Measurements from ENCODE around the gene KDELR3.
A peak's percentile ranks its signal among the peaks of the same experiment; 100 is the strongest.

The KDELR3 gene

GRCh38 chr22:38503021-38503420 is 35.1 kb downstream of the KDELR3 start:
- no peak overlapping the region for H3K27ac ChIP-seq (ENCODE audit: low read depth, low read length)
- no peak overlapping the region for H3K9ac ChIP-seq (ENCODE audit: low read depth, low read length)
- peaks cover 67% of the 10 kb centered on the region for H3K36me3 ChIP-seq (ENCODE audit: control insufficient read depth, insufficient read depth, low read length)
- no peaks in the 10 kb centered on the region for H3K27me3 ChIP-seq (ENCODE audit: control insufficient read depth, insufficient read depth, low read length)
- peak overlapping the region; percentile 93 for H3K4me3 ChIP-seq (ENCODE audit: low read depth, low read length)
- H3K9me3 ChIP-seq (ENCODE audit: control insufficient read depth, insufficient read depth, low read length) = no peaks in the 10 kb centered on the region
- H3K4me1 ChIP-seq (ENCODE audit: control insufficient read depth, insufficient read depth, low read length) = peaks cover 18% of the 10 kb centered on the region

GRCh38 chr22:38504731-38505540 is 37.0 kb downstream of the KDELR3 start:
- Histone ChIP-seq H3K9ac (ENCODE audit: low read depth, low read length) (peak overlapping the region; percentile 100), H3K36me3 (ENCODE audit: control insufficient read depth, insufficient read depth, low read length) (peaks cover 48% of the 10 kb centered on the region), H3K4me3 (ENCODE audit: low read depth, low read length) (peak overlapping the region; percentile 93), H3K27ac (ENCODE audit: low read depth, low read length) (peak overlapping the region; percentile 100), H3K9me3 (ENCODE audit: control insufficient read depth, insufficient read depth, low read length) (no peaks in the 10 kb centered on the region), H3K4me1 (ENCODE audit: control insufficient read depth, insufficient read depth, low read length) (peaks cover 18% of the 10 kb centered on the region), H3K27me3 (ENCODE audit: control insufficient read depth, insufficient read depth, low read length) (no peaks in the 10 kb centered on the region)

- Histone ChIP-seq H3K27me3 (ENCODE audit: control insufficient read depth, insufficient read depth, low read length) (no peaks in the 10 kb centered on the region), H3K36me3 (ENCODE audit: control insufficient read depth, insufficient read depth, low read length) (peaks cover 41% of the 10 kb centered on the region), H3K9me3 (ENCODE audit: control insufficient read depth, insufficient read depth, low read length) (no peaks in the 10 kb centered on the region), H3K27ac (ENCODE audit: low read depth, low read length) (peak overlapping the region; percentile 100), H3K4me3 (ENCODE audit: low read depth, low read length) (peak overlapping the region; percentile 93), H3K9ac (ENCODE audit: low read depth, low read length) (peak overlapping the region; percentile 100), H3K4me1 (ENCODE audit: control insufficient read depth, insufficient read depth, low read length) (peaks cover 18% of the 10 kb centered on the region)
Observed at GRCh38 chr22:38505541-38506117, 37.7 kb downstream of the KDELR3 start.

- Histone ChIP-seq H3K9ac (ENCODE audit: low read depth, low read length) (peak within 1 kb of the TSS; percentile 100), H3K4me3 (ENCODE audit: low read depth, low read length) (peak within 1 kb of the TSS; percentile 93), H3K36me3 (ENCODE audit: control insufficient read depth, insufficient read depth, low read length) (peaks cover 34% of the 10 kb centered on the region), H3K27me3 (ENCODE audit: control insufficient read depth, insufficient read depth, low read length) (no peaks in the 10 kb centered on the region), H3K27ac (ENCODE audit: low read depth, low read length) (peak within 1 kb of the TSS; percentile 100), H3K4me1 (ENCODE audit: control insufficient read depth, insufficient read depth, low read length) (peaks cover 18% of the 10 kb centered on the region), H3K9me3 (ENCODE audit: control insufficient read depth, insufficient read depth, low read length) (no peaks in the 10 kb centered on the region)
Observed at GRCh38 chr22:38506118-38506962, 38.4 kb downstream of the KDELR3 start, which contains the start of gene DDX17. DDX17 (minus strand) TSS chr22:38506311.

GRCh38 chr22:38510416-38510970 is 42.6 kb downstream of the KDELR3 start:
- H3K9ac ChIP-seq (ENCODE audit: low read depth, low read length) = no peak overlapping the region
- no peak overlapping the region for H3K4me3 ChIP-seq (ENCODE audit: low read depth, low read length)

GRCh38 chr22:38513063-38513462 is 45.2 kb downstream of the KDELR3 start:
- H3K4me3 ChIP-seq (ENCODE audit: low read depth, low read length) = no peak overlapping the region
- H3K9ac ChIP-seq (ENCODE audit: low read depth, low read length) = no peak overlapping the region
- no peaks in the 10 kb centered on the region for H3K27me3 ChIP-seq (ENCODE audit: control insufficient read depth, insufficient read depth, low read length)
- no peaks in the 10 kb centered on the region for H3K9me3 ChIP-seq (ENCODE audit: control insufficient read depth, insufficient read depth, low read length)
- H3K4me1 ChIP-seq (ENCODE audit: control insufficient read depth, insufficient read depth, low read length) = peaks cover 7% of the 10 kb centered on the region
- no peaks in the 10 kb centered on the region for H3K36me3 ChIP-seq (ENCODE audit: control insufficient read depth, insufficient read depth, low read length)
- H3K27ac ChIP-seq (ENCODE audit: low read depth, low read length) = peak overlapping the region; percentile 3

More at GRCh38 chr22:38510416-38510970, 42.6 kb downstream of the KDELR3 start:
- H3K27me3 ChIP-seq (ENCODE audit: control insufficient read depth, insufficient read depth, low read length) = no peaks in the 10 kb centered on the region
- peaks cover 15% of the 10 kb centered on the region for H3K4me1 ChIP-seq (ENCODE audit: control insufficient read depth, insufficient read depth, low read length)
- H3K9me3 ChIP-seq (ENCODE audit: control insufficient read depth, insufficient read depth, low read length) = no peaks in the 10 kb centered on the region
- H3K27ac ChIP-seq (ENCODE audit: low read depth, low read length) = no peak overlapping the region
- no peaks in the 10 kb centered on the region for H3K36me3 ChIP-seq (ENCODE audit: control insufficient read depth, insufficient read depth, low read length)

- no peak overlapping the region for H3K27ac ChIP-seq (ENCODE audit: low read depth, low read length)
- no peaks in the 10 kb centered on the region for H3K9me3 ChIP-seq (ENCODE audit: control insufficient read depth, insufficient read depth, low read length)
- no peak overlapping the region for H3K9ac ChIP-seq (ENCODE audit: low read depth, low read length)
- no peaks in the 10 kb centered on the region for H3K27me3 ChIP-seq (ENCODE audit: control insufficient read depth, insufficient read depth, low read length)
- no peaks in the 10 kb centered on the region for H3K36me3 ChIP-seq (ENCODE audit: control insufficient read depth, insufficient read depth, low read length)
- H3K4me1 ChIP-seq (ENCODE audit: control insufficient read depth, insufficient read depth, low read length) = no peaks in the 10 kb centered on the region; the same call in 1 of the 2 replicates
- no peak overlapping the region for H3K4me3 ChIP-seq (ENCODE audit: low read depth, low read length)
Observed at GRCh38 chr22:38518620-38519019, 50.7 kb downstream of the KDELR3 start.

- Histone ChIP-seq H3K4me1 (ENCODE audit: control insufficient read depth, insufficient read depth, low read length) (no peaks in the 10 kb centered on the region), H3K9ac (ENCODE audit: low read depth, low read length) (no peak overlapping the region), H3K27ac (ENCODE audit: low read depth, low read length) (no peak overlapping the region)
Observed at GRCh38 chr22:38519453-38520250, 51.8 kb downstream of the KDELR3 start.

GRCh38 chr22:38523029-38523428 is 55.1 kb downstream of the KDELR3 start:
- Histone ChIP-seq H3K27me3 (ENCODE audit: control insufficient read depth, insufficient read depth, low read length) (no peaks in the 10 kb centered on the region), H3K9ac (ENCODE audit: low read depth, low read length) (no peak overlapping the region), H3K27ac (ENCODE audit: low read depth, low read length) (no peak overlapping the region), H3K4me1 (ENCODE audit: control insufficient read depth, insufficient read depth, low read length) (no peaks in the 10 kb centered on the region), H3K9me3 (ENCODE audit: control insufficient read depth, insufficient read depth, low read length) (no peaks in the 10 kb centered on the region), H3K4me3 (ENCODE audit: low read depth, low read length) (no peak overlapping the region), H3K36me3 (ENCODE audit: control insufficient read depth, insufficient read depth, low read length) (no peaks in the 10 kb centered on the region)

More at GRCh38 chr22:38519453-38520250, 51.8 kb downstream of the KDELR3 start:
- Histone ChIP-seq H3K27me3 (ENCODE audit: control insufficient read depth, insufficient read depth, low read length) (no peaks in the 10 kb centered on the region), H3K36me3 (ENCODE audit: control insufficient read depth, insufficient read depth, low read length) (no peaks in the 10 kb centered on the region), H3K9me3 (ENCODE audit: control insufficient read depth, insufficient read depth, low read length) (no peaks in the 10 kb centered on the region), H3K4me3 (ENCODE audit: low read depth, low read length) (no peak overlapping the region)

- no peaks in the 10 kb centered on the region for H3K36me3 ChIP-seq (ENCODE audit: control insufficient read depth, insufficient read depth, low read length)
- H3K4me1 ChIP-seq (ENCODE audit: control insufficient read depth, insufficient read depth, low read length) = no peaks in the 10 kb centered on the region
- H3K27ac ChIP-seq (ENCODE audit: low read depth, low read length) = no peak overlapping the region
- H3K4me3 ChIP-seq (ENCODE audit: low read depth, low read length) = no peak overlapping the region
- H3K9me3 ChIP-seq (ENCODE audit: control insufficient read depth, insufficient read depth, low read length) = no peaks in the 10 kb centered on the region
- H3K9ac ChIP-seq (ENCODE audit: low read depth, low read length) = no peak overlapping the region
- H3K27me3 ChIP-seq (ENCODE audit: control insufficient read depth, insufficient read depth, low read length) = no peaks in the 10 kb centered on the region
Observed at GRCh38 chr22:38523479-38523878, 55.6 kb downstream of the KDELR3 start.

Data from HUES48 (cell line).